IMR-90 (cell line): Measurements from ENCODE around the gene KRTAP3-1.

Source experiments
- CEBPB ChIP-seq: IDR thresholded peaks from 2 replicates; pipeline ENCODE4 v1.6.1; 2012; ENCODE audit warnings: low read depth, low read length, improper control_type of control experiment
- CTCF ChIP-seq: conservative IDR thresholded peaks from 2 replicates; pipeline ENCODE4 v1.5.1; 2012; ENCODE audit warnings: mild to moderate bottlenecking, low read depth, low read length, improper control_type of control experiment
- MAZ ChIP-seq: IDR thresholded peaks from 2 replicates; pipeline ENCODE4 v1.6.1; 2012; ENCODE audit warnings: low read depth, mild to moderate bottlenecking, low read length, improper control_type of control experiment, moderate library complexity, borderline replicate concordance
- USF2 ChIP-seq: fragments of 150-350 bp; IDR thresholded peaks from 2 replicates; pipeline ENCODE4 v1.6.1; 2017; ENCODE audit warnings: mild to moderate bottlenecking, antibody characterized with exemption, low read length, low read depth

GRCh38 chr17:41009301-41009760 is 403 bp upstream of the KRTAP3-1 start:
- TF ChIP-seq CTCF (no peak), USF2 (no peak), MAZ (no peak), CEBPB (no peak)
